GM19324 (cell line): ENCODE measurements around the gene R3HDML.

Source experiments
- ATAC-seq: cut with Tn5 transposase; IDR thresholded peaks from one replicate; pipeline ENCODE4 v1.9.1; 2021; ENCODE audit warnings: mild to moderate bottlenecking, moderate library complexity; ENCODE audit not compliant: unreplicated experiment, low FRiP score

R3HDML gene

GRCh38 chr20:44395461-44396340 is 58.9 kb downstream of the R3HDML start:
- no peak for ATAC-seq

- no peak for ATAC-seq
Measured at GRCh38 chr20:44396369-44397130, 59.7 kb downstream of the R3HDML start.

- no peak for ATAC-seq
Measured at GRCh38 chr20:44398335-44398734, 61.5 kb downstream of the R3HDML start.

- no peak for ATAC-seq
Measured at GRCh38 chr20:44399446-44399845, 62.6 kb downstream of the R3HDML start.

GRCh38 chr20:44400671-44400969 is 63.8 kb downstream of the R3HDML start:
- no peak for ATAC-seq
